HepG2 (cell line): ENCODE data around the gene PLXND1. TPM values are rescaled to one million over a fixed set of nuclear protein-coding genes. Genes with fewer than 3 reads are reported as not detected.
A peak's percentile ranks its signal among the peaks of the same experiment; 100 is the strongest.

Experiments used
- EZH2 ChIP-seq: conservative IDR thresholded peaks from 2 replicates; pipeline ENCODE4 v1.6.1; 2012; ENCODE audit warnings: mild to moderate bottlenecking, low read depth, low read length, moderate library complexity
- GLMP ChIP-seq: sonication (generic); formaldehyde crosslinking; IDR thresholded peaks from 2 replicates; pipeline ENCODE4 v1.9.0; 2021; ENCODE audit warnings: missing genetic modification reagents, mild to moderate bottlenecking, borderline replicate concordance
- GMEB2 ChIP-seq: IDR thresholded peaks from 2 replicates; pipeline ENCODE4 v1.6.1; 2016; ENCODE audit warnings: missing biosample characterization, missing genetic modification reagents, low read depth
- HMG20A ChIP-seq: IDR thresholded peaks from 2 replicates; pipeline ENCODE4 v1.6.1; 2016; ENCODE audit warnings: borderline replicate concordance
- HMGXB3 ChIP-seq: sonication (generic); formaldehyde crosslinking; IDR thresholded peaks from 2 replicates; pipeline ENCODE4 v1.4.0; 2020; ENCODE audit warnings: missing genetic modification reagents, borderline replicate concordance
- IKZF4 ChIP-seq: sonication (generic); formaldehyde crosslinking; IDR thresholded peaks from 2 replicates; pipeline ENCODE4 v1.5.1; 2020; ENCODE audit warnings: borderline replicate concordance, mild to moderate bottlenecking, low read depth, missing genetic modification reagents; ENCODE audit errors: not compliant biosample characterization
- ISX ChIP-seq: sonication (generic); formaldehyde crosslinking; conservative IDR thresholded peaks from 2 replicates; pipeline ENCODE4 v1.5.0; 2020; ENCODE audit warnings: missing genetic modification reagents
- PBX2 ChIP-seq: IDR thresholded peaks from 2 replicates; pipeline ENCODE4 v1.6.1; 2016; ENCODE audit warnings: control low read depth
- RBAK ChIP-seq: sonication (generic); formaldehyde crosslinking; IDR thresholded peaks from 2 replicates; pipeline ENCODE4 v1.5.1; 2020; ENCODE audit warnings: mild to moderate bottlenecking, missing genetic modification reagents
- RFX5 ChIP-seq: IDR thresholded peaks from 2 replicates; pipeline ENCODE4 v1.6.1; 2011; ENCODE audit warnings: low read depth, low read length, improper control_type of control experiment
- WIZ ChIP-seq: sonication (generic); formaldehyde crosslinking; IDR thresholded peaks from 2 replicates; pipeline ENCODE4 v1.5.1; 2020; ENCODE audit warnings: mild to moderate bottlenecking, missing genetic modification reagents
- ZBTB34 ChIP-seq: sonication (generic); formaldehyde crosslinking; IDR thresholded peaks from 2 replicates; pipeline ENCODE4 v1.8.0; 2022; ENCODE audit warnings: mild to moderate bottlenecking, missing genetic modification reagents
- ZBTB38 ChIP-seq: sonication (generic); formaldehyde crosslinking; IDR thresholded peaks from 2 replicates; pipeline ENCODE4 v1.5.1; 2020; ENCODE audit warnings: mild to moderate bottlenecking, missing genetic modification reagents
- ZNF101 ChIP-seq: sonication (generic); formaldehyde crosslinking; IDR thresholded peaks from 2 replicates; pipeline ENCODE4 v1.4.0; 2020; ENCODE audit warnings: mild to moderate bottlenecking, low read depth, missing genetic modification reagents, borderline replicate concordance
- ZNF121 ChIP-seq: sonication (generic); formaldehyde crosslinking; IDR thresholded peaks from 2 replicates; pipeline ENCODE4 v1.5.0; 2020; ENCODE audit warnings: mild to moderate bottlenecking, missing genetic modification reagents
- ZNF317 ChIP-seq: sonication (generic); formaldehyde crosslinking; IDR thresholded peaks from 2 replicates; pipeline ENCODE4 v1.5.0; 2020; ENCODE audit warnings: mild to moderate bottlenecking, missing genetic modification reagents
- ZNF350 ChIP-seq: sonication (generic); formaldehyde crosslinking; IDR thresholded peaks from 2 replicates; pipeline ENCODE4 v1.4.0; 2020; ENCODE audit warnings: mild to moderate bottlenecking, low read depth, missing genetic modification reagents, borderline replicate concordance
- ZNF569 ChIP-seq: sonication (generic); formaldehyde crosslinking; IDR thresholded peaks from 2 replicates; pipeline ENCODE4 v1.5.0; 2020; ENCODE audit warnings: mild to moderate bottlenecking, missing genetic modification reagents, moderate library complexity, borderline replicate concordance
- ZNF616 ChIP-seq: sonication (generic); formaldehyde crosslinking; IDR thresholded peaks from 2 replicates; pipeline ENCODE4 v1.5.0; 2020; ENCODE audit warnings: low read depth, mild to moderate bottlenecking, missing genetic modification reagents
- ZNF652 ChIP-seq: IDR thresholded peaks from 2 replicates; pipeline ENCODE4 v1.6.1; 2016; ENCODE audit warnings: low read depth, borderline replicate concordance
- ZSCAN30 ChIP-seq: sonication (generic); formaldehyde crosslinking; IDR thresholded peaks from 2 replicates; pipeline ENCODE4 v1.5.0; 2020; ENCODE audit warnings: mild to moderate bottlenecking, missing genetic modification reagents
- polyA plus RNA-seq, 8 experiments: library from polyadenylated mRNA; depleted of rRNA in 3 of 8; stranded (reverse) in 7 of 8; unstranded in 1 of 8; fragments of >200 nt; fragmentation: Illumina TruSeq in 4 of 8; extraction: Trizol in 4 of 8; gene quantifications; 2 replicates each; pipeline versions ENCODE4 v1.2.1 to v1.2.3, GENCODE V29; 2011 to 2016; ENCODE audit warnings: low read depth in 4 of 8, missing spikeins in 1 of 8, mixed read lengths in 1 of 8; ENCODE audit not compliant: insufficient read depth in 1 of 8
- total RNA-seq, 5 experiments: library from RNA; depleted of rRNA; stranded (reverse); fragments of >200 nt; fragmentation: Illumina TruSeq; extraction: Trizol; gene quantifications; 2 replicates each; pipeline ENCODE4 v1.2.3, GENCODE V29; 2016; ENCODE audit warnings: low read depth in 1 of 5

The PLXND1 gene
- total and polyA plus RNA-seq, 2 of the 13 experiments (the other 11 are each of a cell fraction or from before 2014, with no cell fraction given), result 15.9 to 42.0 TPM

- TF ChIP-seq ZNF317 (CRISPR knock-in tag) (no peak), ZNF569 (CRISPR knock-in tag) (no peak), RBAK (CRISPR knock-in tag) (no peak), ZBTB34 (CRISPR knock-in tag) (0 out of 2 replicates have a peak, but pooled peaks have one; percentile 17), ZNF652 (CRISPR knock-in tag) (no peak), ZNF350 (CRISPR knock-in tag) (no peak; the same call in 1 of the 2 replicates), IKZF4 (CRISPR knock-in tag) (no peak), ZBTB38 (CRISPR knock-in tag) (peak; percentile 50; the same call in 1 of the 2 replicates), WIZ (CRISPR knock-in tag) (no peak; the same call in 1 of the 2 replicates), ZNF616 (no peak), ZNF101 (CRISPR knock-in tag) (no peak), HMGXB3 (peak; percentile 65; the same call in 1 of the 2 replicates), ISX (no peak), HMG20A (CRISPR knock-in tag) (peak; percentile 59; the same call in 1 of the 2 replicates), GMEB2 (no peak), ZNF121 (CRISPR knock-in tag) (peak; percentile 89), PBX2 (no peak), RFX5 (no peak), ZSCAN30 (CRISPR knock-in tag) (0 out of 2 replicates have a peak, but pooled peaks have one; percentile 32), EZH2 (no peak), GLMP (CRISPR knock-in tag) (no peak)
These were observed 11.5 kb downstream of the PLXND1 start (continued) for GRCh38 chr3:129594907-129595390.
